KOPT-K1 (cell line): ENCODE data around the gene INPP5K.

Source experiments
- H3K27ac ChIP-seq: fragments of 200-600 bp; sonication (generic); 2 replicates; pipeline ENCODE4 v1.5.1; 2016; ENCODE audit warnings: antibody characterized with exemption, mild to moderate bottlenecking, low read depth, low read length; ENCODE audit not compliant: poor library complexity, severe bottlenecking
- H3K36me3 ChIP-seq: fragments of 200-600 bp; sonication (generic); 2 replicates; pipeline ENCODE4 v1.5.1; 2017; ENCODE audit warnings: antibody characterized with exemption, mild to moderate bottlenecking, low read length, moderate library complexity; ENCODE audit not compliant: insufficient read depth
- H3K9me3 ChIP-seq: fragments of 200-600 bp; sonication (generic); 2 replicates; pipeline ENCODE4 v1.5.1; 2017; ENCODE audit warnings: antibody characterized with exemption, low read length, mild to moderate bottlenecking; ENCODE audit not compliant: insufficient read depth, poor library complexity, severe bottlenecking

Gene INPP5K

DNA sequence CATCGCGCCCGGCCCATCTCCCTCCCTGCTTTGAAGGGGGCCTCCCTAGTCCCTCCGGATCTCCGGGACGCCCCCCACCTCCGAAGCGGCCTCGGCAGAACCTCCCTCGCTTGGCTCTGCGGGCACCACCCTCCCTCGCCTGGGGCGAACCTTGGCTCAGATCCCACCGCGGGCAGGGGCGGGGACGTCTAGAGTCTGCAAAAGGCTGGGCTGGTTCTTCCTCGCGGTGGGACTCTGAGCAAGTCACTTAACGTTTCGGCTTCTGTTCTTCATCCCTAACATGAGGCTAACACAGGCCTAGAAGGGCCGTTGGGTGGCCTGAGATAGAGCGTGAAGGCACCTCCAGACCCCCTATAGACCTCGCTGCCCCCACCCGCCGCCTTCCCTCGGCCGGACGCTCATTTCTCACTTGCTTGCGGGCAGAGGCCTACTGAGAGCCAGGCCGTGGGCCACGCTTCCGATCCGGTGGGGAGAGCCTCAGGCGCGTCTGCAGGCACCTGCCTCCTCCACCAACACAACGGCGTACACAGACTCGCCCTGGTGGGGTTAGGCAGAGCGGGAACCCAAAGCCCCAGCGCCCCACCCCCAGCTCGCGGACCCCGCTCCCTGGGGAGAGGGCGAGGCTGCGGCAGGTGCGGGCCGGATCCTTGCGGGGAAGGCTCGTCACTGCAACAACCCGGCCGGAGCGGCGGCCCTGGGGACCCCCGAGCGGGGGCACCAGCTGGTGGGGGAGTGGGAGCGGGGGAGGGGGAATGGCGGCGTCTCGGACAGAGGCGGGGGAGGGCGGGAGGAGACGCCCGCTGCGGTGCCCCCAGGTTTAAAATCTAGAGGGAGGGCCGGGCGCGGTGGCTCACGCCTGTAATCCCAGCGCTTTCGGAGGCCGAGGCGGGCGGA, 29.4 kb downstream of the INPP5K start:
- Histone ChIP-seq H3K36me3 (no peaks in the 10 kb centered on the region), H3K27ac (peak overlapping the region; percentile 73), H3K9me3 (no peaks in the 10 kb centered on the region)

GRCh38 chr17:1485423-1486376, 30.7 kb downstream of the INPP5K start:
- H3K9me3 ChIP-seq: no peaks in the 10 kb centered on the region
- H3K27ac ChIP-seq: peak overlapping the region; percentile 73
- no peaks in the 10 kb centered on the region for H3K36me3 ChIP-seq

- H3K9me3 ChIP-seq: no peaks in the 10 kb centered on the region
- H3K27ac ChIP-seq: peak overlapping the region; percentile 44
- H3K36me3 ChIP-seq: no peaks in the 10 kb centered on the region
These were observed 31.6 kb downstream of the INPP5K start for GRCh38 chr17:1484676-1485422.

GRCh38 chr17:1484060-1484535, 32.3 kb downstream of the INPP5K start:
- H3K36me3 ChIP-seq: no peaks in the 10 kb centered on the region; the same call in 1 of the 2 replicates
- no peaks in the 10 kb centered on the region for H3K9me3 ChIP-seq
- H3K27ac ChIP-seq: no peak overlapping the region

GRCh38 chr17:1482680-1483079, 33.7 kb downstream of the INPP5K start:
- no peak overlapping the region for H3K27ac ChIP-seq
- H3K9me3 ChIP-seq: no peaks in the 10 kb centered on the region
- H3K36me3 ChIP-seq: peaks cover 10% of the 10 kb centered on the region; the same call in 1 of the 2 replicates

DNA sequence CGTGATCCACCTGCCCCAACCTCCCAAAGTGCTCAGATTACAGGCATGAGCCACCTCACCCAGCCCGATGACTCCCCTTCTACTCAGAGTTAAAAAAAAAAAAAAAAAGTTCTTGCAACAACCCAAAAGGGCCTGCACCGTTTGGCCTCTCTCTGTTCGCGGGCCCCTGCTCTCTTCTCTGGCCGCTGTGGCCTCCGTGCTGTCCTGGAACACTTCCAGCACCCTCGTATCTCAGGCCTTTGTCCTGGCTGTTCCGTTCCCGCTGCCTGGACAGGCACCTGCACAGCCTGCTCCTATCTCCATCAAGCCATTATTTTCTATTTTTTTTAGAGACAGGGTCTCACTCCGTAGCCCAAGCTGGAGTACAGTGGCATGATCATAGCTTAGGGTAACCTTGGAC, 34.7 kb downstream of the INPP5K start:
- Histone ChIP-seq H3K9me3 (no peaks in the 10 kb centered on the region), H3K27ac (no peak overlapping the region), H3K36me3 (peaks cover 15% of the 10 kb centered on the region; the same call in 1 of the 2 replicates)

GRCh38 chr17:1480747-1481465, 35.5 kb downstream of the INPP5K start:
- H3K36me3 ChIP-seq: peaks cover 15% of the 10 kb centered on the region; the same call in 1 of the 2 replicates
- no peaks in the 10 kb centered on the region for H3K9me3 ChIP-seq
- no peak overlapping the region for H3K27ac ChIP-seq

GRCh38 chr17:1478418-1478817, 38.0 kb downstream of the INPP5K start:
- H3K36me3 ChIP-seq: peaks cover 15% of the 10 kb centered on the region

DNA sequence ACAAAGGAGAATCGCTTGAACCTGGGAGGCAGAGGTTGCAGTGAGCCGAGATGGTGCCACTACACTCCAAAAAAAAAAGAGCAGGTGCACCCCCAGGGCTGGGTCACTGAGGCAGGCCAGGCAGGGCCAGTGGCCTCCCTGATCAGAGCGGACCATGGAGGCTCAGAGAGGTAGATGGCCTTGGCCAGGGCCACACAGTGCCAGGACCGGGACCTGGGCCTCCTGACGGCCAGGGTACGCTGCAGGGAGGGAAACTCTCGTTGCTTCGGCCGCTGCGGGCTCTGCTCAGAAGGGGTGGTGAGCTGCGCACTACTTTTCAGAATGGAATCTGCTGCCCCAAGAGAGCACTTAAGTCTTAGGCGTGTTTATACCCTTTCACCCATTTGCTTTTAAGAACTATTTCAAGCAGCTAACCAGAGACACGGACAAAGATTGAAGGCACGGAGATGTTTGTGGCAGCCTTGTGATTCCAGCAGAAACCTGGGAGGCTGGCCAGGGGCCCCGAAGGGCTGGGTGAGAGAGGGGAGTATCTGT, 41.0 kb downstream of the INPP5K start:
- H3K9me3 ChIP-seq: no peaks in the 10 kb centered on the region
- H3K27ac ChIP-seq: no peak overlapping the region
- peaks cover 15% of the 10 kb centered on the region for H3K36me3 ChIP-seq

More at GRCh38 chr17:1478418-1478817, 38.0 kb downstream of the INPP5K start:
- Histone ChIP-seq H3K27ac (no peak overlapping the region), H3K9me3 (no peaks in the 10 kb centered on the region)

DNA sequence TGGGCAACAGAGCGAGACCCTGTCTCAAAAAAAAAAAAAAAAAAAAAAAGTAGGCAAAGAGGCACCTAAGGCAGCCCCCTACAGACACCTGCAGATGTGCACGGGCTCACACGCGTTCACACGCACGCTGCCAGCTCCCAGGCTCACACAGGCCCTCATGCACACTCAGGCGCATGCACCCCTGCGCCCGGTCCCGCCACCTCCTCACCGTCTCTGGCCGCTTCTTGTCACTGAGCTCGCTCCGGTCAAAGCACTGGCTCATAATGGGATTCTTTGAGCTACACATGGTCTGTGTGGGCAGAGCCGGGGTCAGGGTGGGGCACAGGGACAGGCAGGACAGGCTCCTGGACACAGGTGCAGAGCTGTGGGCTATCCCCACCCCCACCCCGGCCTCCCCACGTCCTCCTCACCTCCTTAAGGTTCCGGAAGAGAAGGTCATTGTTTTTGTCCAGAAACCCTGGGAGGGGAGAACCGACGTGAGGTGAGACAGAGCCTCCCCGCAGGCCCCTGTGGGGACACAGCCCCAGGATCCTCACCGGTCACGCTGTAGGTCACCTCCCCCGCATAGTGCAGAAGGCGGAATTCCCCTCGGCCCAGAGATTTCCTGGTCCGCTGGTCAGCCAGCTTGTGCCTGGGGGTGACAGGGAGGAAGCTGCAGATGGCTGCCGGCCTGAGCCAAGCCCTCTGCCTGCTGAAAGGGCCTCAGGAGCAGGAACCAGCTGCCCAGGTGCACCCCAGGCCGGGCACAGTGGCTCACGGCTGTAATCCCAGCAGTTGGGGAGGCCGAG, 41.8 kb downstream of the INPP5K start:
- Histone ChIP-seq H3K9me3 (no peaks in the 10 kb centered on the region), H3K36me3 (peaks cover 19% of the 10 kb centered on the region), H3K27ac (no peak overlapping the region)

DNA sequence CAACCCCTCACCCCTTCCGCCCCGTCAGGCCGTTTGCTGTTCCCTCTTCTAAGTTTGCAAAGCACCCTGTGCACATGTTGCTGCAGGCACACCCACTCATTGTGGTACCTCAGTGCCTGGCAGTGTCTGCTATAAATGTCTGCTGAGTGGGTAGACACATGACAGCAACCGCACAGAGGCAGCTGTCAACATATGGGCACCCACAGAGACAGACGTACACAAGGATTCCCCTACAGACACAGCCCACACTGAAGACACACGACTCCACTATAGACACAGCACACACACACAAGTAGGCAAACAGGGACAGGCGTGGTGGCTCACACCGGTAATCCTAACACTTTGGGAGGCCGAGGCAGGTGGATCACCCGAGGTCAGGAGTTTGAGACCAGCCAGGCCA, 42.6 kb downstream of the INPP5K start:
- no peak overlapping the region for H3K27ac ChIP-seq
- H3K36me3 ChIP-seq: peaks cover 26% of the 10 kb centered on the region
- H3K9me3 ChIP-seq: peaks cover 3% of the 10 kb centered on the region

DNA sequence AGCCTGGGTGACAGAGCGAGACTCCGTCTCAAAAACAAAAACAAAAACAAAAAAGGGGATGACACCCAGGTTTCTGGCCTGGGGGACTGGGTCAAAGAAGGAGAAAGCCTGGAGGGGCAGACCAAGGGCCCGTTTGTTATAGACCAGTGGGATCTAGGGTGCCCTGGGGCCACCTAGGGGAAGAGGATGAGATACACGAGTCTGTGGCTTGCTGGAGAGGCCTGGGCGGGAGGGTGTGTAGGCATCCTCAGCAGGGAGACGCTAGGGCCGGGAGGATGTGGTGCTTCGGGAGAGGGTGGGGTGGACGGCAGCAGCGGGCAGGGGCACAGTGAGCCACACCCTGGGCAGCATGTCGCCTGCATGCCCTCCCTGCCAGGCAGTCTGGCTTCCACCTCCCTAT, 43.2 kb downstream of the INPP5K start:
- Histone ChIP-seq H3K36me3 (peaks cover 27% of the 10 kb centered on the region), H3K27ac (no peak overlapping the region), H3K9me3 (peaks cover 5% of the 10 kb centered on the region)
